Skeletal muscle cell (primary cell): ENCODE data around the gene PBRM1.

ENCODE experiments used
- DNase-seq: peaks from one replicate; pipeline ENCODE4 v3.0.0-alpha.2; 2010; ENCODE audit warnings: low read depth
- H3K4me3 ChIP-seq: 2 replicates; pipeline ENCODE4 v1.5.1; 2011; ENCODE audit warnings: low read depth, mild to moderate bottlenecking, control low read depth, low read length, moderate library complexity

The PBRM1 gene

GRCh38 chr3:52518723-52519444, 166.8 kb downstream of the PBRM1 start:
- DNase-seq = no peak
- H3K4me3 ChIP-seq = peak overlapping the region; percentile 31

- H3K4me3 ChIP-seq = peak overlapping the region; percentile 31
- DNase-seq = no peak
These were observed 167.7 kb downstream of the PBRM1 start for GRCh38 chr3:52517796-52518722.

- no peak for DNase-seq
- no peak overlapping the region for H3K4me3 ChIP-seq
These were observed 169.1 kb downstream of the PBRM1 start for GRCh38 chr3:52516509-52517195.

GRCh38 chr3:52515192-52515591, 170.5 kb downstream of the PBRM1 start:
- no peak for DNase-seq

GRCh38 chr3:52514576-52514975, 171.1 kb downstream of the PBRM1 start:
- DNase-seq = no peak

More at GRCh38 chr3:52515192-52515591, 170.5 kb downstream of the PBRM1 start:
- no peak overlapping the region for H3K4me3 ChIP-seq

GRCh38 chr3:52513281-52513680, 172.4 kb downstream of the PBRM1 start:
- DNase-seq = no peak
- no peak overlapping the region for H3K4me3 ChIP-seq

More at GRCh38 chr3:52514576-52514975, 171.1 kb downstream of the PBRM1 start:
- H3K4me3 ChIP-seq = no peak overlapping the region

GRCh38 chr3:52512727-52513126, 173.0 kb downstream of the PBRM1 start:
- H3K4me3 ChIP-seq = no peak overlapping the region
- DNase-seq = no peak

- no peak overlapping the region for H3K4me3 ChIP-seq
These were observed 173.6 kb downstream of the PBRM1 start for GRCh38 chr3:52512105-52512504.

GRCh38 chr3:52511509-52511908, 174.2 kb downstream of the PBRM1 start:
- DNase-seq = no peak
- no peak overlapping the region for H3K4me3 ChIP-seq

More at GRCh38 chr3:52512105-52512504, 173.6 kb downstream of the PBRM1 start:
- DNase-seq = no peak

- DNase-seq = no peak
- no peak overlapping the region for H3K4me3 ChIP-seq
These were observed 175.9 kb downstream of the PBRM1 start for GRCh38 chr3:52509753-52510328.

GRCh38 chr3:52507359-52507758, 178.4 kb downstream of the PBRM1 start:
- DNase-seq = peak; percentile 35
- no peak overlapping the region for H3K4me3 ChIP-seq

GRCh38 chr3:52506266-52506966, 179.3 kb downstream of the PBRM1 start:
- H3K4me3 ChIP-seq = no peak overlapping the region

GRCh38 chr3:52504977-52505376, 180.7 kb downstream of the PBRM1 start:
- no peak for DNase-seq

More at GRCh38 chr3:52506266-52506966, 179.3 kb downstream of the PBRM1 start:
- no peak for DNase-seq

GRCh38 chr3:52503788-52504424, 181.8 kb downstream of the PBRM1 start:
- no peak overlapping the region for H3K4me3 ChIP-seq
- no peak for DNase-seq

More at GRCh38 chr3:52504977-52505376, 180.7 kb downstream of the PBRM1 start:
- no peak overlapping the region for H3K4me3 ChIP-seq

- DNase-seq = no peak
- no peak overlapping the region for H3K4me3 ChIP-seq
These were observed 182.8 kb downstream of the PBRM1 start for GRCh38 chr3:52502808-52503350.

- no peak for DNase-seq
- no peak overlapping the region for H3K4me3 ChIP-seq
These were observed 183.7 kb downstream of the PBRM1 start for GRCh38 chr3:52502001-52502400.

GRCh38 chr3:52501046-52501445, 184.7 kb downstream of the PBRM1 start:
- DNase-seq = no peak

More at GRCh38 chr3:52501046-52501445, 184.7 kb downstream of the PBRM1 start:
- no peak overlapping the region for H3K4me3 ChIP-seq
